GM12878 (cell line): ENCODE results near the gene ZNF672. TPM values are rescaled to one million over a fixed set of nuclear protein-coding genes. Genes with fewer than 3 reads are reported as not detected.

Experiments
- ATAC-seq: fragments of 200-7000 bp; cut with Tn5 transposase; 3 replicates; pipeline ENCODE4 v1.9.1; 2020; ENCODE audit warnings: mild to moderate bottlenecking, moderate library complexity
- BruUV-seq: library from RNA; stranded (reverse); fragments of 400-500 nt; replicated peaks from 2 replicates; lab custom pipeline; 2021; lab: Mats Ljungman, UMichigan
- CTCF ChIA-PET: fragments of 300-600 bp; sonication (Branson Sonifier 250); formaldehyde crosslinking; extraction: SDS; loops from one replicate; lab custom pipeline; 2021; ENCODE audit warnings: inconsistent platforms; lab: Yijun Ruan, JAX
- POLR2A ChIA-PET: fragments of 350-600 bp; formaldehyde crosslinking; extraction: SDS; loops from one replicate; lab custom pipeline; 2021; ENCODE audit warnings: inconsistent platforms; lab: Charles Lee
- RAD21 ChIA-PET: fragments of 300-600 bp; sonication (Branson Sonifier 250); formaldehyde crosslinking; loops from one replicate; lab custom pipeline; 2023; ENCODE audit warnings: antibody characterized with exemption; ENCODE audit not compliant: unreplicated experiment; lab: Charles Lee
- SMC1A ChIA-PET: fragments of 300-600 bp; sonication (Branson Sonifier 250); formaldehyde crosslinking; loops from one replicate; lab custom pipeline; 2023; ENCODE audit not compliant: unreplicated experiment, uncharacterized antibody; lab: Charles Lee
- DNase-seq: peaks from one replicate; pipeline ENCODE4 v3.0.0-alpha.2; 2011; ENCODE audit warnings: low read depth, low spot score
- FAIRE-seq: peaks from 3 replicates; lab custom pipeline; 2011; peaks lifted over from hg19 to GRCh38; lab: Jason Lieb, UNC
- H2AFZ ChIP-seq: 2 replicates; pipeline ENCODE4 v1.6.0; 2011; ENCODE audit warnings: low read depth, low read length, control low read depth; ENCODE audit not compliant: control insufficient read depth
- H3K27ac ChIP-seq: 2 replicates; pipeline ENCODE4 v1.5.1; 2011; ENCODE audit warnings: control low read depth; ENCODE audit not compliant: control insufficient read depth, insufficient read depth
- H3K27me3 ChIP-seq, 2 experiments: replicated peaks in 1 of 2; 2 replicates each; pipeline versions ENCODE4 v1.6.0 to v1.6.1; 2011; ENCODE audit warnings: low read length in 1 of 2; ENCODE audit not compliant: control insufficient read depth in 2 of 2, insufficient read depth in 2 of 2
- H3K36me3 ChIP-seq, 2 experiments: 2 replicates each; pipeline ENCODE4 v1.5.1; 2011; ENCODE audit warnings: low read length in 1 of 2; ENCODE audit not compliant: control insufficient read depth in 2 of 2, insufficient read depth in 2 of 2
- H3K4me1 ChIP-seq: 2 replicates; pipeline ENCODE4 v1.6.1; 2011; ENCODE audit warnings: mild to moderate bottlenecking, low read length, moderate library complexity, mixed read lengths; ENCODE audit not compliant: control insufficient read depth, insufficient read depth
- H3K4me2 ChIP-seq: 2 replicates; pipeline ENCODE4 v1.6.0; 2011; ENCODE audit warnings: control low read depth; ENCODE audit not compliant: control insufficient read depth, insufficient read depth
- H3K4me3 ChIP-seq: fragments of 200-600 bp; sonication (generic); 2 replicates; pipeline ENCODE4 v1.5.1; 2016
- H3K79me2 ChIP-seq: 2 replicates; pipeline ENCODE4 v1.6.0; 2011; ENCODE audit warnings: low read length; ENCODE audit not compliant: control insufficient read depth, insufficient read depth
- H3K9ac ChIP-seq: 2 replicates; pipeline ENCODE4 v1.8.0; 2011; ENCODE audit warnings: low read length, control low read depth, mixed read lengths; ENCODE audit not compliant: control insufficient read depth, insufficient read depth
- H3K9me3 ChIP-seq: replicated peaks from 3 replicates; pipeline ENCODE4 v1.5.1; 2011; ENCODE audit warnings: mild to moderate bottlenecking, low read length; ENCODE audit not compliant: control insufficient read depth, insufficient read depth
- H4K20me1 ChIP-seq: 2 replicates; pipeline ENCODE4 v1.6.0; 2011; ENCODE audit not compliant: control insufficient read depth, insufficient read depth
- EED ChIP-seq: sonication (generic); IDR thresholded peaks from 2 replicates; pipeline ENCODE4 v1.6.1; 2016; ENCODE audit warnings: antibody characterized with exemption, low read depth
- FOXM1 ChIP-seq: IDR thresholded peaks from 2 replicates; pipeline ENCODE4 v1.6.1; 2012; ENCODE audit warnings: low read depth, mild to moderate bottlenecking, inconsistent platforms, low read length, moderate library complexity
- IKZF1 ChIP-seq: fragments of 450-650 bp; conservative IDR thresholded peaks from 2 replicates; pipeline ENCODE4 v1.6.1; 2017; ENCODE audit warnings: antibody characterized with exemption, mild to moderate bottlenecking
- KDM1A ChIP-seq: fragments of 200-600 bp; sonication (generic); IDR thresholded peaks from 2 replicates; pipeline ENCODE4 v1.6.1; 2016; ENCODE audit warnings: borderline replicate concordance
- LARP7 ChIP-seq: fragments of 450-650 bp; IDR thresholded peaks from 2 replicates; pipeline ENCODE4 v1.6.1; 2017; ENCODE audit warnings: mild to moderate bottlenecking
- RB1 ChIP-seq: fragments of 450-650 bp; formaldehyde crosslinking; IDR thresholded peaks from 2 replicates; pipeline ENCODE4 v1.6.1; 2017; ENCODE audit warnings: mild to moderate bottlenecking, borderline replicate concordance
- RELA ChIP-seq: fragments of 450-650 bp; IDR thresholded peaks from 2 replicates; pipeline ENCODE4 v1.8.0; 2014; ENCODE audit warnings: borderline replicate concordance; ENCODE audit not compliant: partially characterized antibody
- TARDBP ChIP-seq: IDR thresholded peaks from 2 replicates; pipeline ENCODE4 v1.6.1; 2016; ENCODE audit warnings: borderline replicate concordance
- TBL1XR1 ChIP-seq: IDR thresholded peaks from 2 replicates; pipeline ENCODE4 v1.6.1; 2012; ENCODE audit warnings: low read depth, low read length, improper control_type of control experiment
- WGBS: methylation state at CpG from one replicate; pipeline ENCODE4 v1.1.6; 2016; ENCODE audit warnings: low lambda C conversion rate; ENCODE audit not compliant: insufficient replicate concordance, insufficient coverage; ENCODE audit errors: missing lambda C conversion rate; 5-methylcytosine and 5-hydroxymethylcytosine counted together
- in situ Hi-C: fragments of 300-500 bp; cut with MboI; formaldehyde crosslinking; loops from 9 replicates; pipeline ENCODE4 v1.14.3; 2018; ENCODE audit warnings: mixed read lengths
- intact Hi-C: fragments of 100-400 bp; cut with micrococcal nuclease; formaldehyde crosslinking; loops from one replicate; pipeline ENCODE4 v1.14.2; 2022; ENCODE audit not compliant: unreplicated experiment
- polyA plus RNA-seq, 11 experiments: library from polyadenylated mRNA; depleted of rRNA in 4 of 11; unstranded in 6 of 11; stranded (reverse) in 5 of 11; fragments of >200 nt; fragmentation: Nextera tagmentation in 4 of 11; fragmentation: Illumina TruSeq in 1 of 11; extraction: Ambion mirVana in 4 of 11; extraction: Trizol in 1 of 11; gene quantifications; 1 replicate in 1 of 11; 2 replicates in 10 of 11; pipeline versions ENCODE4 v1.2.1 to v1.2.3, GENCODE V29; 2011 to 2016; ENCODE audit warnings: inconsistent platforms in 2 of 11, missing spikeins in 2 of 11, low read depth in 1 of 11
- total RNA-seq, 4 experiments: library from RNA; depleted of rRNA in 3 of 4; stranded (reverse); fragments of >200 nt in 3 of 4; fragmentation: Illumina TruSeq in 1 of 4; extraction: Trizol in 1 of 4; gene quantifications; 2 replicates each; pipeline versions ENCODE4 v1.2.1 to v1.2.3, GENCODE V29; 2013 to 2021
- TF ChIP-seq, protein P1 (sequence below): fragments of 450-650 bp; IDR thresholded peaks from 2 replicates; pipeline ENCODE4 v1.6.1; 2017; ENCODE audit warnings: low read depth, mild to moderate bottlenecking, moderate library complexity
- TF ChIP-seq, protein P2 (sequence below): fragments of 450-650 bp; IDR thresholded peaks from 2 replicates; pipeline ENCODE4 v1.6.1; 2018; ENCODE audit warnings: borderline replicate concordance, mild to moderate bottlenecking; ENCODE audit not compliant: partially characterized antibody
- TF ChIP-seq, protein P3 (sequence below): IDR thresholded peaks from 2 replicates; pipeline ENCODE4 v1.6.1; 2011; ENCODE audit warnings: mild to moderate bottlenecking, low read depth, low read length, moderate library complexity; ENCODE audit not compliant: insufficient replicate concordance
- TF ChIP-seq, protein P4 (sequence below): IDR thresholded peaks from 2 replicates; pipeline ENCODE4 v1.6.1; 2012; ENCODE audit warnings: improper control_type of control experiment, low read depth, low read length; ENCODE audit not compliant: insufficient replicate concordance

The ZNF672 gene
- total and polyA plus RNA-seq, 10 of the 15 experiments (the other 5 are each of a cell fraction or from before 2014, with no cell fraction given), result 2.9 to 51.3 (median 39.8) TPM

DNA sequence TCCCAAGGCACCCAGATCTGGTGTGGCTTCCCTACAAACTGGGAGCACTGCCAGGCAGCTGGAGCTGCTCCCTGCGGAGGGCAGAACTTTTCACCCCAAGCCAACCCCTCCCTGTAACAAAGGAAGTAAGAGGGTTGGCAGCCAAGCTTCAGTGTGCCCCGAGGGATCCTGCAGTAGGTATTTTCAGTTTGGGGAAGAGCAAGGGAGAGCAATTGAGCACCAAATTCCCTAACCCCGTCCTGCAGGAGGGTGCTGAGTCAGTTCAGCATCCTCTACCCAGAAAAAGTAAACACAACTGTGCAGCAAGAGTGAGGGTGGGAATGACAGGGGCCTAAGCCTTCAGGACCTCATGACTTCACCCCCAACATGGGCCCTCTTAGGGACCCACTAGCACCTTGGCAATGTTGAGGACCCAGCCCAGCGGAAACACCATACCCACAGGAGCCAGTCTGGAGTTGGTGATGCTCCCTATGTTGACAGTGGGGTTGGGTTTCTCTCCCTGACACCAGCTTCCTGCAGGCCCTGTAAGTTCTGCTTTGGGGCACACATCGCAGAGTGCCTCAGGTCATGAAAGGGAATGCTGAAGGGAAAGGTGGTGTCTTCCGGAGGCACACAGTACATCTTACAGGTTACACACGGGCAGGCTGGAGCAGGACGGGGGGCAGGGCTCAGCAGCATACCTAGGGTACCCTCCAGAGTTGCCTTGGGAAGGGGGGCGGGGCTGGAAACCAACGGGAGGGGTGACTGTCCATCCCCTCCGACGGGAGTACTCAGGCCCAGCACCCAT, 27.1 kb upstream of the ZNF672 start:
- CTCF ChIA-PET, result no interaction called here
- Histone ChIP-seq H3K27me3 (no peaks in the 10 kb centered on the region), H3K36me3 (peaks cover 7 to 27% of the 10 kb centered on the region in 2 experiments; a peak in 3 of 4 replicates), H3K9me3 (no peaks in the 10 kb centered on the region), H3K4me1 (peaks cover 7% of the 10 kb centered on the region), H3K79me2 (no peaks in the 10 kb centered on the region), H3K4me2 (no peak overlapping the region), H3K4me3 (no peak overlapping the region), H4K20me1 (no peaks in the 10 kb centered on the region), H3K27ac (no peak overlapping the region), H3K9ac (no peak overlapping the region), H2AFZ (no peak overlapping the region)
- in situ Hi-C loops (no loop called here), intact Hi-C loops (no loop called here)
- 71% methylated on average over 12 of the region's 12 CpGs for WGBS
- SMC1A ChIA-PET, result interaction anchor here (1.3 kb wide), 1 partner anchor 11 kb away, joined by 4 read pairs; no protein-coding TSS in a partner anchor
- POLR2A ChIA-PET, result no interaction called here
- no peak for ATAC-seq
- BruUV-seq, result TSS peak; percentile 15
- no peak for FAIRE-seq
- RAD21 ChIA-PET, result no interaction called here
- DNase-seq, result no peak
- TF ChIP-seq RB1 (no peak), KDM1A (no peak), TBL1XR1 (no peak), RELA (no peak), FOXM1 (no peak), IKZF1 (no peak), TARDBP (no peak), EED (no peak), LARP7 (no peak)
- TF ChIP-seq, protein P1, sequence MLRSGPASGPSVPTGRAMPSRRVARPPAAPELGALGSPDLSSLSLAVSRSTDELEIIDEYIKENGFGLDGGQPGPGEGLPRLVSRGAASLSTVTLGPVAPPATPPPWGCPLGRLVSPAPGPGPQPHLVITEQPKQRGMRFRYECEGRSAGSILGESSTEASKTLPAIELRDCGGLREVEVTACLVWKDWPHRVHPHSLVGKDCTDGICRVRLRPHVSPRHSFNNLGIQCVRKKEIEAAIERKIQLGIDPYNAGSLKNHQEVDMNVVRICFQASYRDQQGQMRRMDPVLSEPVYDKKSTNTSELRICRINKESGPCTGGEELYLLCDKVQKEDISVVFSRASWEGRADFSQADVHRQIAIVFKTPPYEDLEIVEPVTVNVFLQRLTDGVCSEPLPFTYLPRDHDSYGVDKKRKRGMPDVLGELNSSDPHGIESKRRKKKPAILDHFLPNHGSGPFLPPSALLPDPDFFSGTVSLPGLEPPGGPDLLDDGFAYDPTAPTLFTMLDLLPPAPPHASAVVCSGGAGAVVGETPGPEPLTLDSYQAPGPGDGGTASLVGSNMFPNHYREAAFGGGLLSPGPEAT, result no peak
- TF ChIP-seq, protein P2, sequence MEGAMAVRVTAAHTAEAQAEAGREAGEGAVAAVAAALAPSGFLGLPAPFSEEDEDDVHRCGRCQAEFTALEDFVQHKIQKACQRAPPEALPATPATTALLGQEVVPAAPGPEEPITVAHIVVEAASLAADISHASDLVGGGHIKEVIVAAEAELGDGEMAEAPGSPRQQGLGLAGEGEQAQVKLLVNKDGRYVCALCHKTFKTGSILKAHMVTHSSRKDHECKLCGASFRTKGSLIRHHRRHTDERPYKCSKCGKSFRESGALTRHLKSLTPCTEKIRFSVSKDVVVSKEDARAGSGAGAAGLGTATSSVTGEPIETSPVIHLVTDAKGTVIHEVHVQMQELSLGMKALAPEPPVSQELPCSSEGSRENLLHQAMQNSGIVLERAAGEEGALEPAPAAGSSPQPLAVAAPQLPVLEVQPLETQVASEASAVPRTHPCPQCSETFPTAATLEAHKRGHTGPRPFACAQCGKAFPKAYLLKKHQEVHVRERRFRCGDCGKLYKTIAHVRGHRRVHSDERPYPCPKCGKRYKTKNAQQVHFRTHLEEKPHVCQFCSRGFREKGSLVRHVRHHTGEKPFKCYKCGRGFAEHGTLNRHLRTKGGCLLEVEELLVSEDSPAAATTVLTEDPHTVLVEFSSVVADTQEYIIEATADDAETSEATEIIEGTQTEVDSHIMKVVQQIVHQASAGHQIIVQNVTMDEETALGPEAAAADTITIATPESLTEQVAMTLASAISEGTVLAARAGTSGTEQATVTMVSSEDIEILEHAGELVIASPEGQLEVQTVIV, result no peak
- TF ChIP-seq, protein P3, sequence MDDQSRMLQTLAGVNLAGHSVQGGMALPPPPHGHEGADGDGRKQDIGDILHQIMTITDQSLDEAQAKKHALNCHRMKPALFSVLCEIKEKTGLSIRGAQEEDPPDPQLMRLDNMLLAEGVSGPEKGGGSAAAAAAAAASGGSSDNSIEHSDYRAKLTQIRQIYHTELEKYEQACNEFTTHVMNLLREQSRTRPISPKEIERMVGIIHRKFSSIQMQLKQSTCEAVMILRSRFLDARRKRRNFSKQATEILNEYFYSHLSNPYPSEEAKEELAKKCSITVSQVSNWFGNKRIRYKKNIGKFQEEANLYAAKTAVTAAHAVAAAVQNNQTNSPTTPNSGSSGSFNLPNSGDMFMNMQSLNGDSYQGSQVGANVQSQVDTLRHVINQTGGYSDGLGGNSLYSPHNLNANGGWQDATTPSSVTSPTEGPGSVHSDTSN, result no peak
- TF ChIP-seq, protein P4, sequence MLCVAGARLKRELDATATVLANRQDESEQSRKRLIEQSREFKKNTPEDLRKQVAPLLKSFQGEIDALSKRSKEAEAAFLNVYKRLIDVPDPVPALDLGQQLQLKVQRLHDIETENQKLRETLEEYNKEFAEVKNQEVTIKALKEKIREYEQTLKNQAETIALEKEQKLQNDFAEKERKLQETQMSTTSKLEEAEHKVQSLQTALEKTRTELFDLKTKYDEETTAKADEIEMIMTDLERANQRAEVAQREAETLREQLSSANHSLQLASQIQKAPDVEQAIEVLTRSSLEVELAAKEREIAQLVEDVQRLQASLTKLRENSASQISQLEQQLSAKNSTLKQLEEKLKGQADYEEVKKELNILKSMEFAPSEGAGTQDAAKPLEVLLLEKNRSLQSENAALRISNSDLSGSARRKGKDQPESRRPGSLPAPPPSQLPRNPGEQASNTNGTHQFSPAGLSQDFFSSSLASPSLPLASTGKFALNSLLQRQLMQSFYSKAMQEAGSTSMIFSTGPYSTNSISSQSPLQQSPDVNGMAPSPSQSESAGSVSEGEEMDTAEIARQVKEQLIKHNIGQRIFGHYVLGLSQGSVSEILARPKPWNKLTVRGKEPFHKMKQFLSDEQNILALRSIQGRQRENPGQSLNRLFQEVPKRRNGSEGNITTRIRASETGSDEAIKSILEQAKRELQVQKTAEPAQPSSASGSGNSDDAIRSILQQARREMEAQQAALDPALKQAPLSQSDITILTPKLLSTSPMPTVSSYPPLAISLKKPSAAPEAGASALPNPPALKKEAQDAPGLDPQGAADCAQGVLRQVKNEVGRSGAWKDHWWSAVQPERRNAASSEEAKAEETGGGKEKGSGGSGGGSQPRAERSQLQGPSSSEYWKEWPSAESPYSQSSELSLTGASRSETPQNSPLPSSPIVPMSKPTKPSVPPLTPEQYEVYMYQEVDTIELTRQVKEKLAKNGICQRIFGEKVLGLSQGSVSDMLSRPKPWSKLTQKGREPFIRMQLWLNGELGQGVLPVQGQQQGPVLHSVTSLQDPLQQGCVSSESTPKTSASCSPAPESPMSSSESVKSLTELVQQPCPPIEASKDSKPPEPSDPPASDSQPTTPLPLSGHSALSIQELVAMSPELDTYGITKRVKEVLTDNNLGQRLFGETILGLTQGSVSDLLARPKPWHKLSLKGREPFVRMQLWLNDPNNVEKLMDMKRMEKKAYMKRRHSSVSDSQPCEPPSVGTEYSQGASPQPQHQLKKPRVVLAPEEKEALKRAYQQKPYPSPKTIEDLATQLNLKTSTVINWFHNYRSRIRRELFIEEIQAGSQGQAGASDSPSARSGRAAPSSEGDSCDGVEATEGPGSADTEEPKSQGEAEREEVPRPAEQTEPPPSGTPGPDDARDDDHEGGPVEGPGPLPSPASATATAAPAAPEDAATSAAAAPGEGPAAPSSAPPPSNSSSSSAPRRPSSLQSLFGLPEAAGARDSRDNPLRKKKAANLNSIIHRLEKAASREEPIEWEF, result no peak
